Panc1 (cell line): ENCODE data around the gene GABRG3. TPM values are rescaled to one million over a fixed set of nuclear protein-coding genes. Genes with fewer than 3 reads are reported as not detected.
"Not testable (repeated sequence)": the region's sequence is repeated elsewhere in the genome, so short reads cannot be mapped to it uniquely, and the experiment has no call there.

Source experiments
- ATAC-seq: fragments of 200-7000 bp; cut with Tn5 transposase; 2 replicates; pipeline ENCODE4 v1.9.1; 2020; ENCODE audit warnings: mild to moderate bottlenecking, moderate library complexity
- BruUV-seq: library from RNA; stranded (reverse); fragments of 400-500 nt; replicated peaks from 2 replicates; lab custom pipeline; 2021; lab: Mats Ljungman, UMichigan
- CTCF ChIA-PET: fragments of 300-600 bp; sonication (Branson Sonifier 250); formaldehyde crosslinking; loops from one replicate; lab custom pipeline; 2022; ENCODE audit warnings: antibody characterized with exemption; lab: Charles Lee
- POLR2A ChIA-PET: fragments of 300-600 bp; sonication (Branson Sonifier 250); formaldehyde crosslinking; loops from one replicate; lab custom pipeline; 2022; ENCODE audit warnings: antibody characterized with exemption; lab: Charles Lee
- DNase-seq: peaks from one replicate; pipeline ENCODE4 v3.0.0-alpha.2; 2010; ENCODE audit warnings: low read depth, low spot score
- H3K27ac ChIP-seq: 2 replicates; pipeline ENCODE4 v1.5.1; 2011; ENCODE audit warnings: mild to moderate bottlenecking, low read length, inconsistent platforms
- H3K27me3 ChIP-seq: fragments of 200-500 bp; sonication (Bioruptor generic); 2 replicates; pipeline ENCODE4 v1.6.0; 2014; ENCODE audit warnings: low read length, inconsistent platforms; ENCODE audit not compliant: control insufficient read depth, insufficient read depth
- H3K36me3 ChIP-seq: fragments of 200-500 bp; sonication (Bioruptor generic); 2 replicates; pipeline ENCODE4 v1.5.1; 2014; ENCODE audit warnings: inconsistent platforms, mild to moderate bottlenecking, low read length, moderate library complexity; ENCODE audit not compliant: control insufficient read depth, insufficient read depth
- H3K4me1 ChIP-seq: 2 replicates; pipeline ENCODE4 v1.5.1; 2011; ENCODE audit warnings: inconsistent platforms, mild to moderate bottlenecking, low read length, moderate library complexity; ENCODE audit not compliant: control insufficient read depth, insufficient read depth
- H3K4me3 ChIP-seq, 2 experiments: 2 replicates each; pipeline ENCODE4 v1.5.1; 2011 to 2012; ENCODE audit warnings: low read depth in 2 of 2, low read length in 2 of 2, mild to moderate bottlenecking in 2 of 2, inconsistent platforms in 1 of 2, moderate library complexity in 1 of 2
- H3K9me3 ChIP-seq: fragments of 200-500 bp; sonication (Bioruptor generic); 2 replicates; pipeline ENCODE4 v1.5.1; 2014; ENCODE audit warnings: low read depth, mild to moderate bottlenecking, inconsistent platforms, low read length, moderate library complexity; ENCODE audit not compliant: control insufficient read depth, insufficient read depth
- CTCF ChIP-seq: fragments of 450-650 bp; IDR thresholded peaks from 2 replicates; pipeline ENCODE4 v1.5.1; 2017; ENCODE audit warnings: mild to moderate bottlenecking
- REST ChIP-seq, 2 experiments: IDR thresholded peaks; 2 replicates each; pipeline ENCODE4 v1.6.1; 2011 to 2012; ENCODE audit warnings: low read depth in 2 of 2, control low read depth in 1 of 2, low read length in 1 of 2, mild to moderate bottlenecking in 1 of 2, moderate library complexity in 1 of 2; ENCODE audit not compliant: insufficient read depth in 1 of 2
- SIN3A ChIP-seq: IDR thresholded peaks from 2 replicates; pipeline ENCODE4 v1.6.1; 2012; ENCODE audit warnings: low read depth, mild to moderate bottlenecking, low read length, moderate library complexity, borderline replicate concordance; ENCODE audit not compliant: insufficient read depth
- TCF7L2 ChIP-seq: IDR thresholded peaks from 2 replicates; pipeline ENCODE4 v1.6.1; 2011; ENCODE audit warnings: mild to moderate bottlenecking, low read depth, low read length, inconsistent platforms
- in situ Hi-C: cut with HindIII; loops from 2 replicates; pipeline ENCODE4 v1.10.0; 2016; ENCODE audit warnings: low sequenced_read_pairs, low pct_unique_long_range_greater_than_20kb
- intact Hi-C: fragments of 100-400 bp; cut with micrococcal nuclease; formaldehyde crosslinking; loops from one replicate; pipeline ENCODE4 v1.10.0; 2022; ENCODE audit not compliant: unreplicated experiment
- total RNA-seq: library from RNA; stranded (reverse); gene quantifications from one replicate; pipeline ENCODE4 v1.2.1, GENCODE V29; 2021; ENCODE audit not compliant: unreplicated experiment

The GABRG3 gene
- total RNA-seq, 1 experiment from 2014 or later, result not detected

DNA sequence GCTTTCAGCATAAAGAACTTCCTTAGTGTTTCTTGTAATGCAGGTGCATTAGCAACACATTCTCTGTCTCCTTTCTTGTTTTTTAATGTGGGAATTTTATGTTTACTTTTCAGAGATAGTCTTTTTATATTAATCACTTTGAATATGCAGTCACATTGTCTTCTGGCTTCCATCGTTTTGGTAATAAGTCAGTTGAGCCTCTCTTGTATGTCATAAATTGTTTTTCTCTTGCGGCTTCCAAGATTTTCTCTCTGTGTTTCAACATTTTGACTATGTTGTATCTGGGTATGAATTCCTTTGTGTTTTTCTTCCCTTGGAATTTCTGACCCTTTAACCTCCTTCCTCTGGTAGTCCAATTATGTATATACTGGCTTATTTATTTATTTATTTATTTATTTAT lies 25.3 kb downstream of the GABRG3 start:
- Histone ChIP-seq H3K27ac (no peak overlapping the region), H3K9me3 (peaks cover 5% of the 10 kb centered on the region; the same call in 1 of the 2 replicates), H3K36me3 (no peaks in the 10 kb centered on the region), H3K4me3 (no peak overlapping the region), H3K4me1 (no peaks in the 10 kb centered on the region), H3K27me3 (no peaks in the 10 kb centered on the region)
- CTCF ChIA-PET, result no interaction called here
- intact Hi-C loops (no loop called here), in situ Hi-C loops (no loop called here)
- no peak for TF ChIP-seq TCF7L2
- no peak for TF ChIP-seq SIN3A
- no peak for TF ChIP-seq REST (IDR thresholded peaks at IDR 0.05; ENCODE audit: insufficient read depth in 1 of 2, low read depth in 2 of 2, low read length in 1 of 2)
- TF ChIP-seq CTCF, result no peak
- no peak for DNase-seq
- no peak for ATAC-seq
- BruUV-seq, result no TSS peak
- POLR2A ChIA-PET, result interaction anchor here (0.6 kb wide), 1 partner anchor 64 kb away, joined by 8 read pairs; no protein-coding TSS in a partner anchor

GRCh38 chr15:27003003-27003402 lies 32.0 kb downstream of the GABRG3 start:
- not testable (repeated sequence) for BruUV-seq

GRCh38 chr15:27004226-27004625 lies 33.2 kb downstream of the GABRG3 start:
- H3K4me1 ChIP-seq, H3K36me3 ChIP-seq, H3K4me3 ChIP-seq, in situ Hi-C loops, CTCF ChIA-PET, ATAC-seq, POLR2A ChIA-PET, H3K27me3 ChIP-seq, intact Hi-C loops, DNase-seq, H3K9me3 ChIP-seq, BruUV-seq, H3K27ac ChIP-seq: not testable (repeated sequence)

More at GRCh38 chr15:27003003-27003402, 32.0 kb downstream of the GABRG3 start:
- H3K36me3 ChIP-seq, in situ Hi-C loops, intact Hi-C loops, H3K27ac ChIP-seq, DNase-seq, CTCF ChIA-PET, H3K4me1 ChIP-seq, H3K4me3 ChIP-seq, H3K9me3 ChIP-seq, H3K27me3 ChIP-seq, ATAC-seq, POLR2A ChIA-PET: not testable (repeated sequence)
